Loucy (cell line): Measurements from ENCODE around the gene ZCCHC10.

Source experiments
- H2AFZ ChIP-seq: fragments of 200-600 bp; sonication (generic); 2 replicates; pipeline ENCODE4 v1.6.0; 2016; ENCODE audit warnings: antibody characterized with exemption, mild to moderate bottlenecking, low read length, moderate library complexity
- H3F3A ChIP-seq: fragments of 200-600 bp; 2 replicates; pipeline ENCODE4 v1.6.0; 2016; ENCODE audit warnings: antibody characterized with exemption, low read depth, mild to moderate bottlenecking
- H3K27me3 ChIP-seq: fragments of 200-600 bp; sonication (generic); 2 replicates; pipeline ENCODE4 v1.6.1; 2014; ENCODE audit warnings: low read length, mild to moderate bottlenecking; ENCODE audit not compliant: insufficient read depth, poor library complexity, severe bottlenecking
- H3K36me3 ChIP-seq: fragments of 200-600 bp; sonication (generic); 2 replicates; pipeline ENCODE4 v1.6.1; 2016; ENCODE audit warnings: low read length; ENCODE audit not compliant: insufficient read depth
- H3K4me1 ChIP-seq: fragments of 200-600 bp; sonication (generic); 2 replicates; pipeline ENCODE4 v1.5.1; 2014; ENCODE audit warnings: low read length, mild to moderate bottlenecking; ENCODE audit not compliant: insufficient read depth, poor library complexity, severe bottlenecking
- H3K4me2 ChIP-seq: fragments of 200-600 bp; sonication (generic); 2 replicates; pipeline ENCODE4 v1.6.0; 2014; ENCODE audit warnings: antibody characterized with exemption, low read length, low read depth, mild to moderate bottlenecking; ENCODE audit not compliant: poor library complexity, severe bottlenecking
- H3K4me3 ChIP-seq: fragments of 200-600 bp; sonication (generic); 2 replicates; pipeline ENCODE4 v1.5.1; 2014; ENCODE audit warnings: low read length, mild to moderate bottlenecking, mixed read lengths; ENCODE audit not compliant: poor library complexity, severe bottlenecking
- H3K79me2 ChIP-seq: fragments of 200-600 bp; sonication (generic); 2 replicates; pipeline ENCODE4 v1.6.1; 2014; ENCODE audit warnings: low read length; ENCODE audit not compliant: insufficient read depth
- H3K9ac ChIP-seq: fragments of 200-600 bp; sonication (generic); 2 replicates; pipeline ENCODE4 v1.6.0; 2014; ENCODE audit warnings: mild to moderate bottlenecking, low read depth, low read length, moderate library complexity; ENCODE audit not compliant: poor library complexity, severe bottlenecking
- H3K9me2 ChIP-seq: fragments of 200-600 bp; sonication (generic); replicated peaks from 2 replicates; pipeline ENCODE4 v1.6.1; 2016; ENCODE audit warnings: low read depth, low read length, mixed read lengths
- H3K9me3 ChIP-seq: fragments of 200-600 bp; sonication (generic); 2 replicates; pipeline ENCODE4 v1.6.1; 2014; ENCODE audit warnings: mild to moderate bottlenecking, antibody characterized with exemption, low read length, low read depth; ENCODE audit not compliant: insufficient read depth
- H4K20me1 ChIP-seq: fragments of 200-600 bp; sonication (generic); 2 replicates; pipeline ENCODE4 v1.6.0; 2014; ENCODE audit warnings: antibody characterized with exemption, low read length, mild to moderate bottlenecking; ENCODE audit not compliant: insufficient read depth, poor library complexity, severe bottlenecking
- EZH2phosphoT487 ChIP-seq: fragments of 200-600 bp; IDR thresholded peaks from 2 replicates; pipeline ENCODE4 v1.6.1; 2018; ENCODE audit warnings: antibody characterized with exemption, mild to moderate bottlenecking, moderate library complexity, borderline replicate concordance
- TF ChIP-seq, protein P1 (sequence below): fragments of 200-600 bp; sonication (generic); conservative IDR thresholded peaks from 2 replicates; pipeline ENCODE4 v1.5.1; 2014; ENCODE audit warnings: mild to moderate bottlenecking, antibody characterized with exemption, low read length

The ZCCHC10 gene

GRCh38 chr5:132981288-132981687 lies 45.1 kb downstream of the ZCCHC10 start:
- H3K4me2 ChIP-seq = no peak overlapping the region
- no peak overlapping the region for H3K9ac ChIP-seq
- H3F3A ChIP-seq = no peaks in the 10 kb centered on the region
- H3K27me3 ChIP-seq = no peaks in the 10 kb centered on the region
- H3K79me2 ChIP-seq = no peaks in the 10 kb centered on the region
- H3K36me3 ChIP-seq = no peaks in the 10 kb centered on the region
- H3K4me3 ChIP-seq = no peak overlapping the region
- TF ChIP-seq, protein P1, sequence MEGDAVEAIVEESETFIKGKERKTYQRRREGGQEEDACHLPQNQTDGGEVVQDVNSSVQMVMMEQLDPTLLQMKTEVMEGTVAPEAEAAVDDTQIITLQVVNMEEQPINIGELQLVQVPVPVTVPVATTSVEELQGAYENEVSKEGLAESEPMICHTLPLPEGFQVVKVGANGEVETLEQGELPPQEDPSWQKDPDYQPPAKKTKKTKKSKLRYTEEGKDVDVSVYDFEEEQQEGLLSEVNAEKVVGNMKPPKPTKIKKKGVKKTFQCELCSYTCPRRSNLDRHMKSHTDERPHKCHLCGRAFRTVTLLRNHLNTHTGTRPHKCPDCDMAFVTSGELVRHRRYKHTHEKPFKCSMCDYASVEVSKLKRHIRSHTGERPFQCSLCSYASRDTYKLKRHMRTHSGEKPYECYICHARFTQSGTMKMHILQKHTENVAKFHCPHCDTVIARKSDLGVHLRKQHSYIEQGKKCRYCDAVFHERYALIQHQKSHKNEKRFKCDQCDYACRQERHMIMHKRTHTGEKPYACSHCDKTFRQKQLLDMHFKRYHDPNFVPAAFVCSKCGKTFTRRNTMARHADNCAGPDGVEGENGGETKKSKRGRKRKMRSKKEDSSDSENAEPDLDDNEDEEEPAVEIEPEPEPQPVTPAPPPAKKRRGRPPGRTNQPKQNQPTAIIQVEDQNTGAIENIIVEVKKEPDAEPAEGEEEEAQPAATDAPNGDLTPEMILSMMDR = no peak
- TF ChIP-seq EZH2phosphoT487 = no peak
- H3K9me2 ChIP-seq = no peaks in the 10 kb centered on the region
- no peak overlapping the region for H2AFZ ChIP-seq
- H3K9me3 ChIP-seq = no peaks in the 10 kb centered on the region
- H3K4me1 ChIP-seq = no peaks in the 10 kb centered on the region
- no peaks in the 10 kb centered on the region for H4K20me1 ChIP-seq

DNA sequence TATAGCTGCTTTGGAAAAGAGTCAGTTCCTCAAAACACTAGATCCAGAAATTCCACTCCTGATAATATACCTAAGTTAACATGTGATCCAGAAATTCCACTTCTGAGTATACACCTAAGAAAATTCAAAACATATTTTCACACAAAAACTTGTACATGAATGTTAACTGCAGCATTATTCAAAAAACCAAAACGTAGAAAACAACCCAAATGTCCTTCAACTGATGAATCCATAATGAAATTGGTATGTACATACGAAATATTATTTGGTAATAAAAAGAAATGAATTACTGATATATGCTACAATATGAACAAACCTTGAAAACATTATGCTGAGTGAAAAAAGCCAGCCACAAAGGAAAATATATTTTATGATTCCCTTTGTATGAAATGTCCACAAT lies 46.4 kb downstream of the ZCCHC10 start:
- Histone ChIP-seq H3K79me2 (no peaks in the 10 kb centered on the region), H4K20me1 (no peaks in the 10 kb centered on the region), H3K27me3 (no peaks in the 10 kb centered on the region), H3K4me1 (no peaks in the 10 kb centered on the region), H3F3A (no peaks in the 10 kb centered on the region), H3K4me3 (no peak overlapping the region), H3K9me3 (no peaks in the 10 kb centered on the region), H3K4me2 (no peak overlapping the region), H3K36me3 (no peaks in the 10 kb centered on the region), H3K9ac (no peak overlapping the region), H3K9me2 (no peaks in the 10 kb centered on the region), H2AFZ (no peak overlapping the region)
- TF ChIP-seq EZH2phosphoT487 = no peak
- TF ChIP-seq, protein P1 = no peak

DNA sequence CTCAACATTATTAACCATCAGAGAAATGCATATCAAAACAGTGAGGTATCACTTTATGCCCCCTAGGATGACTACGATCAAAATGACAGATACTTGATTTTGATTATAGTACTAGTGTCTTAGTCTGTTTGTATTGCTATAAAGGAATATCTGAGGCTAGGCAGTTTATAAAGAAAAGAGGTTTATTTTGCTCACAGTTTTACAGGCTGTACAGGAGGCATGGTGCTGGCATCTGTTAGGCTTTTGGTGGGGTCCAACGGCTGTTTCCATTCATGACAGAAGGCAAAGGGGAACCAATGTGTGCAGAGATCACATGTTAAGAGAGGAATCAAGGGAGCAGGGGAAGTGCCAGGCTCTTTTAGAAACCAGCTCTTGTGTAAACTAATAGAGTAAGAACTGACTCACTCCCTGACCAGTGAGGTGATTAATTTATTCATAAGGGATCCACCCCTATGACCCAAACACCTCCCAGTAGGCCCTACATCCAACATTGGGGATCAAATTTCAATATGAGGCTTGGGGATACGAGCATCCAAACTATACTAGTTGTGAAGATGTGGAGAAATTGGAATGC lies 46.9 kb downstream of the ZCCHC10 start:
- Histone ChIP-seq H3K79me2 (no peaks in the 10 kb centered on the region), H3K36me3 (no peaks in the 10 kb centered on the region), H2AFZ (no peak overlapping the region), H3K9ac (no peak overlapping the region), H3F3A (no peaks in the 10 kb centered on the region), H3K4me2 (no peak overlapping the region), H4K20me1 (no peaks in the 10 kb centered on the region), H3K9me2 (no peaks in the 10 kb centered on the region), H3K27me3 (no peaks in the 10 kb centered on the region), H3K4me1 (no peaks in the 10 kb centered on the region), H3K9me3 (no peaks in the 10 kb centered on the region), H3K4me3 (no peak overlapping the region)
- TF ChIP-seq EZH2phosphoT487 = no peak
- TF ChIP-seq, protein P1 = no peak
